ENCODE data around the gene HK2. TPM values are rescaled to one million over a fixed set of nuclear protein-coding genes. Genes with fewer than 3 reads are reported as not detected.
A peak's percentile ranks its signal among the peaks of the same experiment; 100 is the strongest.

HK2 gene
- total and polyA plus RNA-seq, 2 experiments from 2014 or later: 24.2 to 25.3 TPM

- Histone ChIP-seq H3K9ac (peak overlapping the region; percentile 44; the same call in 1 of the 2 replicates), H3K36me3 (ENCODE audit: low read depth) (peaks cover 71% of the 10 kb centered on the region), H3K4me1 (ENCODE audit: insufficient read depth) (peaks cover 23% of the 10 kb centered on the region), H3K4me3 (no peak overlapping the region), H3K9me2 (ENCODE audit: insufficient read depth) (no peaks in the 10 kb centered on the region), H4K20me1 (ENCODE audit: insufficient read depth) (no peaks in the 10 kb centered on the region), H2AFZ (no peak overlapping the region), H3K4me2 (ENCODE audit: unreplicated experiment) (no peak overlapping the region), H3F3A (ENCODE audit: insufficient read depth) (peaks cover 32% of the 10 kb centered on the region), H3K9me3 (ENCODE audit: low read depth) (no peaks in the 10 kb centered on the region), H3K27me3 (replicated peaks; ENCODE audit: insufficient read depth) (no peaks in the 10 kb centered on the region), H3K79me2 (ENCODE audit: insufficient read depth) (no peaks in the 10 kb centered on the region), H3K27ac (peak overlapping the region; percentile 93)
- no peak for DNase-seq
- in situ Hi-C loops (cut with MboI): loop anchor here (10.0 kb wide), 1 partner anchor 182 kb away; no protein-coding TSS in a partner anchor
- 89 to 96% methylated on average over 4 of the region's 4 CpGs for WGBS, 2 experiments (ENCODE audit: low coverage in 1 of 2, low lambda C conversion rate in 2 of 2, missing lambda C conversion rate in 2 of 2)
- TF ChIP-seq EZH2phosphoT487 (IDR thresholded peaks at IDR 0.05; ENCODE audit: insufficient read depth, low read depth): no peak
These were observed 52.9 kb downstream of the HK2 start for GRCh38 chr2:74886811-74887210.

DNA sequence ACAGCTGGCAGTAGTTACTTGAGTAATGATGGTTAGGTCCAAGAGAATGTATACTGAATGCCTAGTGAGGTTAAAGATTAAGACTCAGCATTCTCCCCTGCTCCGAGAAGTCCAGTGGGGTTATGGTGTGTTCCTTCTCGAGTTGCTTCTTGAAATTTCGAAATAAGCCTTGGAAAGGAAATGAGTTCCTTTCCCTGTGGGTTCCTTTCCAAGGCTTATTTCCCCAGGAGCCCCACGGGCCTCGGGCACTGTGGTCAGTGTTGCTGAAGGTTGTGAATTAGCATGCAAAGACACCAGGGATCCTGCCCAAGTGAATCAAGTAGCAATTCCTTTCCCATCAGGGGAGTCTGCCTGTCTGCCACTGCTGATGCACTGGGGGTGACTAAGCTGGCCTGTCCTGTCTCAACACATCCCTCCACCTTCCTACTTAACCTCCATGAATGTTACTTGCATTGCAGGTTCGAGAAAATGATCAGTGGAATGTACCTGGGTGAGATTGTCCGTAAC lies 53.6 kb downstream of the HK2 start:
- H3K4me1 ChIP-seq (ENCODE audit: insufficient read depth): peaks cover 30% of the 10 kb centered on the region
- no peak overlapping the region for H2AFZ ChIP-seq
- H4K20me1 ChIP-seq (ENCODE audit: insufficient read depth): no peaks in the 10 kb centered on the region
- H3K9me2 ChIP-seq (ENCODE audit: insufficient read depth): no peaks in the 10 kb centered on the region
- H3K9me3 ChIP-seq (ENCODE audit: low read depth): no peaks in the 10 kb centered on the region
- TF ChIP-seq EZH2 (IDR thresholded peaks at IDR 0.05; ENCODE audit: insufficient read depth, poor library complexity, severe bottlenecking): no peak
- TF ChIP-seq EZH2phosphoT487 (IDR thresholded peaks at IDR 0.05; ENCODE audit: insufficient read depth, low read depth): no peak
- no peaks in the 10 kb centered on the region for H3K27me3 ChIP-seq (replicated peaks; ENCODE audit: insufficient read depth)
- H3K36me3 ChIP-seq (ENCODE audit: low read depth): peaks cover 70% of the 10 kb centered on the region
- peak overlapping the region; percentile 93 for H3K27ac ChIP-seq
- WGBS, 2 experiments (ENCODE audit: low coverage in 1 of 2, low lambda C conversion rate in 2 of 2, missing lambda C conversion rate in 2 of 2): 35 to 37% methylated on average over 7 of the region's 7 CpGs
- H3K4me2 ChIP-seq (ENCODE audit: unreplicated experiment): peak overlapping the region; percentile 23
- peak overlapping the region; percentile 59 for H3K9ac ChIP-seq
- peak; percentile 87 for DNase-seq
- in situ Hi-C loops (cut with MboI): loop anchor here (10.0 kb wide), 1 partner anchor 183 kb away; no protein-coding TSS in a partner anchor
- no peaks in the 10 kb centered on the region for H3K79me2 ChIP-seq (ENCODE audit: insufficient read depth)
- no peak overlapping the region for H3K4me3 ChIP-seq
- peaks cover 38% of the 10 kb centered on the region for H3F3A ChIP-seq (ENCODE audit: insufficient read depth)

DNA sequence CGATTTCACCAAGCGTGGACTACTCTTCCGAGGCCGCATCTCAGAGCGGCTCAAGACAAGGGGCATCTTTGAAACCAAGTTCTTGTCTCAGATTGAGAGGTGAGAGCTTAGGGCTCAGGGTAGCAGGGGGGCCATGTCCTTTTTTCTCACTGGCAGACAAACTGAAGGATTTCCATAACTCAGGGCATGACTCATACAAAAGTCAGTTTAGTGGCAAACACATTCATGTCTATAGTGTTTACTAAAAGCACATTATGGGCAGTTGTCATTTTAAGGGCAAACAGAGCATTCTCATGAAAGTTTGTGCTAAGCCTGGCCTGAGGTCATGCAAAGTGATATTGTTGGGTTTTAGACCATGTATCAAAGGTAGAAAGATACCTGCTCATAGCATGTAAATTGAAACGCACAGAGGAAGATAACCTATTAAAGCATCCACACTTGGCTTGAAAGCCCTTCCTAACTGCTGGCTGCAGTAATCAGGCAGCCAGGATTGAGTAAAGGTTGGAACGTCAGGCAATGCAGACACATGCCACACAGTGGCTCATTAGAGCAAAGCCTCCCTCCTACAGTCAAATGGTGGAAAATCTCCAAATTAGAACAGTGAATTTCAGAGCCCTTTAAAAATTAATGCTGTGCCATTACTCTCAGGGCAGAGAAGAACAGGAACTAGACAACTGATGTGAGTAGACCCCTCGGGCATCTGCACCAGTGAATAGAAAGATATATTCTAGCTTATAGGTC lies 54.2 kb downstream of the HK2 start:
- Histone ChIP-seq H3K9me3 (ENCODE audit: low read depth) (no peaks in the 10 kb centered on the region), H4K20me1 (ENCODE audit: insufficient read depth) (no peaks in the 10 kb centered on the region), H2AFZ (no peak overlapping the region), H3K27me3 (replicated peaks; ENCODE audit: insufficient read depth) (no peaks in the 10 kb centered on the region), H3K4me2 (ENCODE audit: unreplicated experiment) (peak overlapping the region; percentile 23), H3K4me1 (ENCODE audit: insufficient read depth) (peaks cover 36% of the 10 kb centered on the region), H3K4me3 (no peak overlapping the region), H3K27ac (peak overlapping the region; percentile 93), H3K79me2 (ENCODE audit: insufficient read depth) (no peaks in the 10 kb centered on the region), H3K9ac (peak overlapping the region; percentile 59), H3K9me2 (ENCODE audit: insufficient read depth) (no peaks in the 10 kb centered on the region), H3K36me3 (ENCODE audit: low read depth) (peaks cover 67% of the 10 kb centered on the region), H3F3A (ENCODE audit: insufficient read depth) (peaks cover 45% of the 10 kb centered on the region)
- TF ChIP-seq EZH2 (IDR thresholded peaks at IDR 0.05; ENCODE audit: insufficient read depth, poor library complexity, severe bottlenecking) (no peak), EZH2phosphoT487 (IDR thresholded peaks at IDR 0.05; ENCODE audit: insufficient read depth, low read depth) (no peak)
- peak; percentile 73 for DNase-seq
- WGBS, 2 experiments (ENCODE audit: low coverage in 1 of 2, low lambda C conversion rate in 2 of 2, missing lambda C conversion rate in 2 of 2): 89 to 91% methylated on average over 8 of the region's 8 CpGs
- in situ Hi-C loops (cut with MboI): loop anchor here (10.0 kb wide), 1 partner anchor 183 kb away; no protein-coding TSS in a partner anchor

DNA sequence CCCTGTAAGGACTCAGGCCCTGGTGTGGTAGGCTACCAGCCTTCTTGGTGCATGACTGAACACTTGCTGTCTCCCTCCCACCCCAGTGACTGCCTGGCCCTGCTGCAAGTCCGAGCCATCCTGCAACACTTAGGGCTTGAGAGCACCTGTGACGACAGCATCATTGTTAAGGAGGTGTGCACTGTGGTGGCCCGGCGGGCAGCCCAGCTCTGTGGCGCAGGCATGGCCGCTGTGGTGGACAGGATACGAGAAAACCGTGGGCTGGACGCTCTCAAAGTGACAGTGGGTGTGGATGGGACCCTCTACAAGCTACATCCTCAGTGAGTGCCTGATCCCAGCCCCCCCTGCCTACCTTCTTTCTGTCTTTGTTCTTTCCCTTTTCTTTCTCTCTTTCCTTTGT lies 55.2 kb downstream of the HK2 start:
- Histone ChIP-seq H4K20me1 (ENCODE audit: insufficient read depth) (no peaks in the 10 kb centered on the region), H3K4me2 (ENCODE audit: unreplicated experiment) (no peak overlapping the region), H3K79me2 (ENCODE audit: insufficient read depth) (no peaks in the 10 kb centered on the region), H2AFZ (no peak overlapping the region), H3K9me2 (ENCODE audit: insufficient read depth) (no peaks in the 10 kb centered on the region), H3K4me3 (no peak overlapping the region), H3K9me3 (ENCODE audit: low read depth) (no peaks in the 10 kb centered on the region), H3K27ac (no peak overlapping the region), H3K36me3 (ENCODE audit: low read depth) (peaks cover 57% of the 10 kb centered on the region), H3F3A (ENCODE audit: insufficient read depth) (peaks cover 55% of the 10 kb centered on the region), H3K9ac (no peak overlapping the region), H3K27me3 (replicated peaks; ENCODE audit: insufficient read depth) (no peaks in the 10 kb centered on the region), H3K4me1 (ENCODE audit: insufficient read depth) (peaks cover 47% of the 10 kb centered on the region)
- in situ Hi-C loops (cut with MboI): loop anchor here (10.0 kb wide), 1 partner anchor 184 kb away; no protein-coding TSS in a partner anchor
- no peak for TF ChIP-seq EZH2phosphoT487 (IDR thresholded peaks at IDR 0.05; ENCODE audit: insufficient read depth, low read depth)
- no peak for TF ChIP-seq EZH2 (IDR thresholded peaks at IDR 0.05; ENCODE audit: insufficient read depth, poor library complexity, severe bottlenecking)
- no peak for DNase-seq
- WGBS, 2 experiments (ENCODE audit: low coverage in 1 of 2, low lambda C conversion rate in 2 of 2, missing lambda C conversion rate in 2 of 2): 98 to 100% methylated on average over 9 of the region's 9 CpGs

All from GM23248 (cell line).